ENCODE measurements around the gene C4BPA.

C4BPA gene

DNA sequence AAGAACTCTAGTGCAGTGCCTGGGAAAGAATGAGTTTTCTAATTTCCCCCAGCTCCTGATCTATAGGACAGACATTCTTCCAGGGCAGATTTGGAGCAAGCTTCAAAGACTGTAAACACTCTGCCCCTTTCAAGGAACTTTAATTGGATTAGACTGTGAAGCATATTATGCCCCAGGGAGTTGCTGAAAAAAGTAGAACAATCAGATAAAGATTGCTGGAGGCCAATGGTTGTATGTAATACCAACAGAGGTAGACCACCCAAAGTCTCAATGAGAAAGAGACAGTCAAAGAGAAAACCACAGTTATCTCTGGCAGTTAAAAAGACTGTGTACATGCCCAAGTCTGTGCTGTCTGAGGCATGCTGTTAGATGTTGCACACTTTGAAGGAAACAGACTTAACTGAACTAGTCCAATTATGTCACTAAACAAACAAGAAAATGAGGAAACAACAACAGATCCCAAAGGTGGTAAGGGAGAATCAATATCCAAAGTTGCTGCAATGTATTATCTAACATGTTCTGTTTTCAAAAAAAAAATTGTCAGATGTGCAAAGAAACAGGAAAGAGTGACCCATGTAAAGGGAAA, 24.4 kb downstream of the C4BPA start:
- DNase-seq: no peak

DNA sequence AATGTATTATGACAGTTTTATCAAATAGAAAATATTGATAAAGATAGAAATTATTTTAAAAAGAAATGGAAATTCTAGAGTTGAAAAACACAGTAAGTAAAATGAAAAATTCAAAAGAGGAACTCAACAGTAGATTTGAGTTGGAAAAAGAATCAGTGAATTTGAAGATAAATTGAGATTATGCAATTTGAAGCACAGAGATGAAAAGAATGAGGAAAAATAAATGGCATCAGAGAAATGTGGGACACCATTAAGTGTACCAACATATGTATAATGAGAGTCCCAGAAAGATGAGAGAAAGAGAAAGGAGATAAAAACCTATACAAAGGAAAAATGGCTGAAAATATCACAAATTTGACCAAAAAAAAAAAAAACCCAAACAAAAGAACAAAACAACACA, 25.0 kb downstream of the C4BPA start:
- no peak for DNase-seq

DNA sequence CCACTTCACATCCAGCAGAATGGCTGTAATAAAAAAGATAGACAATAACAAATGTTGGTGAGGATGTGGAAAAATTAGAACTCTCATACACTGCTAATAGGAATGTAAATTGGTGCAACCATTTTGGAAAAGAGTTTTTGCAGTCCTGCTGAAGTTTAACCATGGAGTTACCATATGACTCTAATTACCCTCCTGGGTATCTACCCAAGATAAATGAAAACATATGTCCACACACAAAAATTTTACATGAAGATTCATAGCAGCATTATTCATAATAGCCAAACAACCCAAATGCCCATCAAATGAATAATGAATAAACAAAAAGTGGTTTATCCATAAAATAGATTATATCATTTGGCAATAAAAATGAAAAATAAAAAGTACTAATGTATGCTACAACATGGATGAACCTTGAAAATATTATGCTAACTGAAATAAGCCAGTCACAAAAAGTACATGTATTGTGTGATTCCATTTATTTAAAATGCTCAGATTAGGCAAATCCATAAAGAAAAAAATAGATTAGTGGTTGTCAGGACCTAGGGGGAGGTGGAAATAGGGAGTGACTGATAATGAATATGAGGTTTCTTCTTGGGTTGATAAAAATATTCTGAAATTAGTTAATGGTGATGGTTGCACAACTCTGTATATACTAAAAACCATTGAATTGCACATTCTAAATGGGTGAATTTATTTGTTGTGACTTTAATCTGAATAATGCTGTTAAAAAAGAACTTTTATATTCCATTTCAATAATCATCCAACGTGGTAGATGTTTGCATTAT, 26.4 kb downstream of the C4BPA start:
- DNase-seq: no peak

GRCh38 chr1:207131163-207131562, 27.1 kb downstream of the C4BPA start:
- DNase-seq: no peak

- DNase-seq: peak; percentile 67
These were observed 30.5 kb downstream of the C4BPA start for GRCh38 chr1:207134581-207134980.

- no peak for DNase-seq
These were observed 35.6 kb downstream of the C4BPA start for GRCh38 chr1:207139616-207140015.

DNA sequence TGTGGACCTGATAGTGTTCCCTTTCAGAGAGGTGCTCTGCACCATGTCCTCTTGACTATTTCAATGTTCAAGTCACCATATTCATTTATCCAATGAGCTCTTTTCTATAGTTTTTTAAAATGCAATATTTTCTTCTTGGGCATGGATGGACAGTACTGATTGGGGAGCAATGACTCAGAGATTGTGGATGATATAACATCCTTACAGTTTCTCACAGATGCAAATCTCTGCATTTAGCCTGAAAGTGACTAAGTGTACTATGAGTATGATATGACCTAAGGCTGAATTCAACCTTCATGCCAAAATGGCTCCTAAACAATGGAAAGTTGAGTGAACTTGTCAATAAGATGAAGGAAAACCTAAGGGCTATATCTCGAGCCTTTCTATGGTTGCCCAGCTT, 36.5 kb downstream of the C4BPA start:
- peak; percentile 9 for DNase-seq

- DNase-seq: peak; percentile 70
These were observed 41.5 kb downstream of the C4BPA start for GRCh38 chr1:207145401-207146058.

DNA sequence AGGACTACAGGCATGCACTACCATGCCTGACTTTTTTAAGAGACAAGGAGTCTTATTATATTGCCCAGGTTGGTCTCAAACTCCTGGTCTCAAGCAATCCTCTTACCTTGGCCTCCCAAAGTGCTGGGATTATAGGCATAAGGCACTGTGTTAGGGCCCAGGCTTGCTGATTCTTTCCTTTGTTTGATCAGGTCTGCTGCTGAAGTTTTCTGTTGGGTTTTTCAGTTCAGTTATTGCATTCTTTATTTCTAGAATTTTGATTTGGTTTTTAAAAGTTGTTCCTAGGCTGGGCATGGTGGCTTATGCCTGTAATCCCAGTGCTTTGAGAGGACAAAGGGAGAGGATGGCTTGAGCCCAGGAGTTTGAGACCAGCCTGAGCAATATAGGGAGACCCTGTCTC, 47.9 kb downstream of the C4BPA start:
- DNase-seq: no peak

DNA sequence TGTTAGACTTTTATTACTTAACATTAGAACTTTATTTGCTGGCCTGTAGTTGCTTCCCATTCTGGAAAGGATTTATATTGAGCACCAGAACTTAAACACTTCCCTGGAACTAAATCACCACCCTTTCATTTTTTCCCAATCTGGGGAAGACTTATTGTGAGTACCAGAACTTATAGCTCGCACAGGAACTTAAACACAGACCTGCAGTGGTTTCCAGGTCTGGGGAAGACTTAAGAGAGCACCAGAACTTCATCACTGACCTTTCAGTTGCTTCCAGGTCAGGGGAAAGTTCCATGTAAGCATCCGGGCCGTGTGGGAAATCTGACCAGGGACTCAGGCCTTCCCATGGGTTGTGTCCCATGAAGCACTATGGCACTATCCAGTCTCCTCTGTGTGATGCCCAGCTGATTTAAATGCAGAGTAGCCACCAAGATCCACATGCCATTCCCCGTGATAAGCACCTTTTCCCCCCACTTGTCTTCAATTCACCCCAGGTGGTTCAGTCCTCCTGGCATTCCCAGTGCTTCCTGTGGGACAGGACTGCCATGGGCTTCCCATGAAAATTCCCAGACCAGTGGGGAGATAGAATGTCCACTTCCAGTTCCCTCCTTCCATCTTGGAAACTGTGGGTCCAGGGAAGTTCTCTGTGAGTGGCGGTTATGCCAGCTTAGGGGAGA, 48.9 kb downstream of the C4BPA start:
- no peak for DNase-seq

DNA sequence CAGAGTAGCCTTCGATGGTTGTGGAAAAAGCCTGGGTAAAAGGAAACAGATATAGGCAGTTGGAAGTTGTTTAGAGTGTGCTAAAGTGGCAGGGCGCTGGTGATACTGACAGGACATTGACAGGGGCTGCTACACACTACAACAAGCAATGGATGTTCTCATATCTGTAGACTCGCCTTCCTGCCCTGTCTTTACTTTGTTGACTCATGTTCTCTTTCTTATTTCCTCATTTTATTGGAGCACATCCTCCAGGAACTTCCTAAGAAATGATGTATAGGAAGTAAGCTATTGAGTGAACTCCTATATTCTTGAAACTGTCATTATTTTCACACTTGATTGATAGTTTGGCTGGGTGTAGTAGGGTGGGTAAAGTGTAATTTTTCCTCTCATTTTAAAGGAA, 51.0 kb downstream of the C4BPA start:
- DNase-seq: peak; percentile 62

DNA sequence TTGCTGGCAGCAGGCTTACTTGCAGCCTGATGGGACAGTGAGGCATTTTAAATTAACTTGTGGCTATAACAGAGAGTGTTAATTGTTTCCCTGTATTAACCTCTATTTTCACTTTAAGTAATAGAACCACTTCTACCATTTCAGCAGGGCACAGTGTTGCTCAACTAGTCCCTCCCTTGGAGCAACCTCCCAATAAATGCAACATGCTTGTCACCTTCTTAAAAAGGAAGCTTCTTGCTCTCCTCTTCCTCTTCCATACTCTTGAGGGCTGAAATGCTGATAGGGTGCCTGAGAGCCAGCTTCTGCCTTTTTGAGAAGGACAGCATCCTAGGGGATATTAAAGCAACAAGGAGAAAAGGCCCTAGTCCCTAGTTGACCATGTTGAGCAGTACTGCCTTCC, 52.1 kb downstream of the C4BPA start:
- peak; percentile 59 for DNase-seq

DNA sequence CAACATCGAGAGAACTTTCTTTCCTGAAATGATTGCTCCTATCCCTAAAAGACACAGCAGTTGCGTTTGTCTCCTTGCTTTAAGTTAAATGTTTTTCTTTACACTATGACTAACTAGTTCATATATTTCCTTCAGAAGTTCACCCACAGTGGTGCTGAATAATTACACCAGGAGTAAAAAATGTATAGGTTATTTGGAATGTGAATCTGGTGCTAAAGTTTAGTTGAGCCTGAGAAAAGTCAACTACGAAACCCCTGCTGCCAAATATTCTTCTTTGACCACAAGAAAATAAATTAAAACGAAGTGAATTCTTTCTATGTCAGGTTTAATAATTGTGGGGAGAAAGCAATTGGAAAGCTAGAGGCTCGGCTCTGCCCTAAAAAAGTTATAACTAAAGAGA, 52.8 kb downstream of the C4BPA start:
- DNase-seq: no peak

DNA sequence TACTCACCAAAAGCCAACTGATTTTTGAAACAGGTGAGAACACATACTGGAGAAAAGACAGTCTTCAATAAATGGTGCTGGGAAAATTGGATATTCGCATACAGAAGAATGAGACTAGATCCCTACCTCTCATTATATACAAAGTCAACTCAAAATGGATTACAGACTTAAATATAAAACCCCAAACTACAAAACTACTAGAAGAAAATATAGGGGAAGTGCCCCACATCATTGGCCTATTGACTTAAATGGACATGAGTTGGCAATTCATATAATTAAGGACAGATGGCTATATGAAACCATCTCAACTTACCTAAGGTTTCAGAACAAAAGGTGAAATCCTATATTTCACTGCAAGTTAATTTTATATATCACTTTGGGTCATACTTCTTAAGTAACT, 60.1 kb downstream of the C4BPA start:
- no peak for DNase-seq

DNA sequence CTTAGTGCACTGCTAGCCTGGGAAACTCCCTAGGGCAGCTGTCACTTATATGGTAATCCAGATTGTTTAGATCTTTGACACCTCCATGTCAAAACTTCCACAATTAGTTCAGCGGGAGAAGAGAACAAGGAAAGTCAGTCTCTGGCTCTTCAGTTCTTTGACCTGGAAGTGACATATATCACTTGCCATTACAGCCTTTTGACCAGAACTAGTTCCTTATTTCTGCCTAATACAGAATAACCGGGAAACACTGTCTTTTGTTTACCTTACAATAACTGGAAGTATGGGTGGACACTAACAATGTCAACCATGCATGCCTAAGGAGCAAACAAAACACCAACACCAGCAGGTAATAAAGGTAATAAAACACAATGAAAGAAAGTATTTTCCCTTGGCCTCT, 68.3 kb downstream of the C4BPA start:
- DNase-seq: peak; percentile 46

- DNase-seq: peak; percentile 79
These were observed 68.9 kb downstream of the C4BPA start for GRCh38 chr1:207172885-207173284.

GRCh38 chr1:207173396-207173795, 69.4 kb downstream of the C4BPA start:
- no peak for DNase-seq

DNA sequence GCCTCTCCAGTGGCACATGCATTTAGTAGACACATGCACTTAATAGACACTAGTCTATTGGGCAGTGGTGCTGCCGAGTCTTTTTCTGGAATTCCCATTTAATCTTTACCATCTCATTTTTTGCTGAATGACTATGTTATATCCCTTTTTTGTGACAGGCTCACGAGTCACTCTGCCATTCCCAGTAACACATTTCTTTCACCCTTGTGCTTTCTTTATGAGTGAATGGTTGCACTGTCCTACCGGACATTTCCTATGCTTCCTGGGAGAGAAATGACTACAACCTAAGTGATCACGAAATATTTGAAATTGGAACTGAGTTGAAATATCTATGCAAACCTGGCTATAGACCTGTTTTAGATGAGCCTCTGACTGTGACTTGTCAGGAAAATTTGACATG, 70.9 kb downstream of the C4BPA start:
- DNase-seq: no peak

DNA sequence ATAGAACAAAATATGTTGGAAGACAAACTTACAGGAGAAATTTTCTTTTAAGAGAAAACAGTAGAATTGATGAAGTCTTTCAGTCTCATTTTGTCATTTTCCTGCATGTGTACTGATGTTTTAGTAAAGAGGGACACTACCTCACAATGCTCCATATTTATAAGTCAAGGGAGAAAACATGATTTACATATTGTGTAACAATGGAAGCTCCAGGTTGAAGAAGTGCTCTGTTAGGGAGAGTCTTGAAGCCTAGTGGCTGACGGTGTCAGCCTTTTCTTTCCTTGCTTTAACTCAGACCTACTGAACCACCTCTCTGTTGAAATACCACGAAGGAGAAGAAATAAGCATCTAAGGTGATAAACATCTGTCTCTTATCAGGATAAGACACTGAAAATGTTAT, 75.0 kb downstream of the C4BPA start:
- DNase-seq: peak; percentile 28

GRCh38 chr1:207181847-207182246, 77.8 kb downstream of the C4BPA start:
- no peak for DNase-seq

DNA sequence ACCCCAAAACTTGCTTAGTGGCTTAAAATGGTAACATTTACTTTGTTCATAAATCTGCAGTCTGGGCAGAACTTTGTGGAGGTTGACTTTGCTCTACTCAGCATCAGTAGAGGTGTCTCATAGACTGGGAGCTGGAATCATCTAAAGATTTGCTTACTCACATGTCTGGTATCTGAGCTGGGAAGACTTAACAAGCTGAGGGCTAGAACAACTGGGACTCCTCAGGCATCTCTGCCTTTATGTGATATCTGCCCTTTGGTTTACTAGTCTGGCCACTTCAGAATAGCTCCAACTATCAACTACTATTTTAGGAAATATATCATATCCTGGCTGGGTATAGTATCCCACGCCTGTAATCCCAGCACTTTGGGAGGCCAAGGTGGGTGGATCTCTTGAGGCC, 82.5 kb downstream of the C4BPA start:
- DNase-seq: no peak

DNA sequence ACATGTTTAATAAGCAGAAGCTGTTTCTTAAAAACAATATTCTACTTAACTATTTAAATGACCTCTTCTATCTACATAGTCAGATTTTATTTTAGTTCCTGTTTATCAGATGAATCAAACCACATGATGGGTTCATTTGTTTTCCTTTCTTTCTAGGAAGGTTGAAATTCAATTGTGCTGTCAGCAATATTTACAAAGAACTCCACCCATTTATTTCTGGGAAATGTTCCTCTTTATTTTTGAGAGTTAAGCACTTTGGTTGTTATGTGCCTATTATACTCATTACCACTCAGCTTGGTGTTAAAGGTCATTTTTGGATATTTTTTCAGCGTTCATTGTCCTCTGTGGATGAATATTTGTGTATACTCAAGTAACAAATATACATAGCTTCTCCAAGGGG, 84.9 kb downstream of the C4BPA start:
- peak; percentile 50 for DNase-seq

DNA sequence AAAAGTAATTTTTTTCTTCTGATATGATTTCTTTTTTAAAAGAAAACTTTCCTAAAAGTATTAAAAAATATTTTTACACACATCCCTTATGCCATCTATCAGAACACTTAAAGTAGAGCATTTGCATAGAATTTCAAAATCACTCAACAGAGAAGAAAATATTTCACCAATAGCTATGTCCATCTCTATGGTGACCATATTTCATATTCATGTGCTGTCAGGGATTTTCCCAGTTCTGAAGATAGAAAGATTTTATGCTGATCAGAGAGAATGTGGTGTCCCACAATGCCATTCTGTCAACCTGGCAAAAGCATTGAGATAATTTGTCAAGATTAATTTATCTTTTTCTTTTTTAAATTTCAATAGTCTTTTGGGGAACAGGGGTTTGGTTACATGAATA, 87.0 kb downstream of the C4BPA start:
- DNase-seq: peak; percentile 41

- peak; percentile 45 for DNase-seq
These were observed 87.7 kb downstream of the C4BPA start for GRCh38 chr1:207191776-207192175.
